ENCODE measurements around the gene CYTH1.
A peak's percentile ranks its signal among the peaks of the same experiment; 100 is the strongest.
"Not testable (repeated sequence)": the region's sequence is repeated elsewhere in the genome, so short reads cannot be mapped to it uniquely, and the experiment has no call there.

Gene CYTH1

DNA sequence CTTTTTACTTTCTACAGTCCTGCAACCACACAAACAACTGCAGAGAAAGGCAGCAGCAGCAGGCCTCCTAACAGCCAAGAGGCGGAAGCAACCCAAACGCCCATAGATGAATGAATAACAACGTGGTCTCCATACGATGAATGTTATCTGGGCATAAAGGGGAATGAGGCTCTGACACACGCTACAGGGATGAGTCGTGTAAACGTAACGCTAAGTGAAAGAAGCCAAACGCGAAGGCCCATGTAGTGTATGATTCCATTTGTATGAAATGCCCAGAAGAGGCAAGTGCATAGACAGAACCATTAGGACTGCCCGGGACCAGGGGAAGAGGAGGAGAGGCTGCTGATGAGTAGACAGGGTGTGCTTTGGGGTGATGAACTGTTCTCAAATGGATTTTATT is 110.1 kb downstream of the CYTH1 start:
- H3K36me3 ChIP-seq (ENCODE audit: control insufficient read depth in 2 of 2, insufficient read depth in 1 of 2, low read length in 2 of 2): peaks cover 0 to 37% of the 10 kb centered on the region in 2 experiments; a peak in 1 of 3 replicates
- H3K9me3 ChIP-seq (ENCODE audit: control insufficient read depth, insufficient read depth, low read depth, low read length): no peaks in the 10 kb centered on the region
- no peak overlapping the region for H3K27ac ChIP-seq (ENCODE audit: extremely low read depth, low read depth, low read length)
- TF ChIP-seq, protein P1, sequence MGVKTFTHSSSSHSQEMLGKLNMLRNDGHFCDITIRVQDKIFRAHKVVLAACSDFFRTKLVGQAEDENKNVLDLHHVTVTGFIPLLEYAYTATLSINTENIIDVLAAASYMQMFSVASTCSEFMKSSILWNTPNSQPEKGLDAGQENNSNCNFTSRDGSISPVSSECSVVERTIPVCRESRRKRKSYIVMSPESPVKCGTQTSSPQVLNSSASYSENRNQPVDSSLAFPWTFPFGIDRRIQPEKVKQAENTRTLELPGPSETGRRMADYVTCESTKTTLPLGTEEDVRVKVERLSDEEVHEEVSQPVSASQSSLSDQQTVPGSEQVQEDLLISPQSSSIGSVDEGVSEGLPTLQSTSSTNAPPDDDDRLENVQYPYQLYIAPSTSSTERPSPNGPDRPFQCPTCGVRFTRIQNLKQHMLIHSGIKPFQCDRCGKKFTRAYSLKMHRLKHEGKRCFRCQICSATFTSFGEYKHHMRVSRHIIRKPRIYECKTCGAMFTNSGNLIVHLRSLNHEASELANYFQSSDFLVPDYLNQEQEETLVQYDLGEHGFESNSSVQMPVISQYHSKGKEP (tag by site-specific recombination; IDR thresholded peaks at IDR 0.05): no peak
- TF ChIP-seq ZNF416 (tag by site-specific recombination; IDR thresholded peaks at IDR 0.05) (no peak), ZNF521 (tag by site-specific recombination; IDR thresholded peaks at IDR 0.05) (no peak), TCF7L2 (IDR thresholded peaks at IDR 0.05; ENCODE audit: borderline replicate concordance, low read depth, low read length) (no peak), ZNF76 (tag by site-specific recombination; IDR thresholded peaks at IDR 0.05; ENCODE audit: borderline replicate concordance, low read depth) (no peak)
- ChIA-PET CTCF (interaction anchor here (0.6 to 0.7 kb wide), 2 partner anchors 168 to 217 kb away, joined by 3 read pairs; no protein-coding TSS in a partner anchor), POLR2A (interaction anchor here (0.6 kb wide), 1 partner anchor 11 kb away, joined by 3 read pairs; no protein-coding TSS in a partner anchor)
- no peak overlapping the region for H3K4me3 ChIP-seq (ENCODE audit: low read depth, low read length)
- no peaks in the 10 kb centered on the region for H3K4me1 ChIP-seq (ENCODE audit: control insufficient read depth, insufficient read depth, low read length)

GRCh38 chr17:78671726-78672001 is 110.4 kb downstream of the CYTH1 start:
- H3K4me1 ChIP-seq (ENCODE audit: control insufficient read depth, insufficient read depth, low read length); H3K9me3 ChIP-seq (ENCODE audit: control insufficient read depth, insufficient read depth, low read depth, low read length); CTCF ChIA-PET; H3K4me3 ChIP-seq (ENCODE audit: low read depth, low read length); H3K27ac ChIP-seq (ENCODE audit: extremely low read depth, low read depth, low read length): not testable (repeated sequence)
- peaks cover 0 to 34% of the 10 kb centered on the region in 2 experiments; a peak in 1 of 3 replicates for H3K36me3 ChIP-seq (ENCODE audit: control insufficient read depth in 2 of 2, insufficient read depth in 1 of 2, low read length in 2 of 2)
- POLR2A ChIA-PET: interaction anchor here (0.6 kb wide), 1 partner anchor 10 kb away, joined by 3 read pairs; no protein-coding TSS in a partner anchor

DNA sequence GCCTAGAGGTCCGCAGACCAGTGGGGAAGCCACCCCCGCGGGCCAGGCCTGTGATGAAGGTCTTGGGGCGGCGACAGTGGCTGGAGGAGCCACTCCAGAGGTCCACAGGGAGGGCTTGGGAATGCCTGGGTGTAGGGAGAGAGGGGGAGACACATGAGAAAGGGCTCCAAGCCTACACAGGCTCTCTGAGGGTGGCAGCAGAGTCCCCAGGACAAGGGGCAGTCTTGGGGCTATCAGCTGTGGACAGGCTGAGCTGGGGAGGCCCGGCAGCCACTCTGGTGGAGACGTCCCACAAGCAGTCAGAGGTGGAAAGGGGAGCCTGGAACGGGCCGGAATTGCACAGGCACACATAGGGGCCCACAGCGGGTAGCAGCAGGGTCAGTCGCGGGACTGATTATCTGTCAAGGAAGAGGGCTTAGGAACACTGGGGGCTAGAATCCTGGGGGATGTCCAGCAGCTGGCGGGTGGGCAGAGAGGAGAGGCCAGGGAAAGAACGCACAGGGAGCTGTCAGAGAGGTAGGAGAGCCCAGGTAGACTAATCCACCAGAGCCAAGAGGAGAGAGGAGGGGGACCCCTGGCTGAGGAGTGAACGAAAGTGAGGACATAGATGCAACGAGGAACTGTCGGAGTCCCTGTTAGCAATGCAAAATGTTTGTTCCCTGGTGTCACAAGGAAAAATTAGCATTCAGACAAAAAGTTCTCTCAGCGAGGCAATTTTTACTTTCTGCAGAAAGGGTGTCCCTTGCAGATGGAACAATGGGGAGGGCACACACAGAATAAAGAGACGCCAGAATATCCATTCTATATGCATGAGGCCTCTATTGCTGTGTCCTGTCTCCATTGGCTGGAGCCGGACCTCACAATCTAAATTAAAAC is 111.0 kb downstream of the CYTH1 start:
- Histone ChIP-seq H3K4me1 (ENCODE audit: control insufficient read depth, insufficient read depth, low read length) (peaks cover 2% of the 10 kb centered on the region), H3K27ac (ENCODE audit: extremely low read depth, low read depth, low read length) (no peak overlapping the region), H3K36me3 (ENCODE audit: control insufficient read depth in 2 of 2, insufficient read depth in 1 of 2, low read length in 2 of 2) (peaks cover 0 to 28% of the 10 kb centered on the region in 2 experiments; a peak in 1 of 3 replicates), H3K9me3 (ENCODE audit: control insufficient read depth, insufficient read depth, low read depth, low read length) (no peaks in the 10 kb centered on the region), H3K4me3 (ENCODE audit: low read depth, low read length) (no peak overlapping the region)
- POLR2A ChIA-PET: interaction anchor here (0.6 kb wide), 1 partner anchor 1486 kb away, joined by 3 read pairs; no protein-coding TSS in a partner anchor
- no peak for TF ChIP-seq ZNF555 (tag by site-specific recombination; conservative IDR thresholded peaks at IDR 0.05)
- no peak for TF ChIP-seq FEZF1 (tag by site-specific recombination; IDR thresholded peaks at IDR 0.05)
- TF ChIP-seq PRDM1 (tag by site-specific recombination; IDR thresholded peaks at IDR 0.05): no peak
- TF ChIP-seq ZNF629 (tag by site-specific recombination; IDR thresholded peaks at IDR 0.05): no peak
- TF ChIP-seq GLIS2 (tag by site-specific recombination; IDR thresholded peaks at IDR 0.05): no peak
- TF ChIP-seq BCL11B (tag by site-specific recombination; IDR thresholded peaks at IDR 0.05; ENCODE audit: low read depth): no peak
- TF ChIP-seq ZNF596 (tag by site-specific recombination; IDR thresholded peaks at IDR 0.05): no peak
- no peak for TF ChIP-seq ZNF266 (tag by site-specific recombination; IDR thresholded peaks at IDR 0.05; ENCODE audit: low read depth)
- no peak for TF ChIP-seq ZFP41 (tag by site-specific recombination; IDR thresholded peaks at IDR 0.05; ENCODE audit: borderline replicate concordance)
- CTCF ChIA-PET: no interaction called here

- H3K4me1 ChIP-seq (ENCODE audit: control insufficient read depth, insufficient read depth, low read length): peaks cover 12% of the 10 kb centered on the region
- ChIA-PET CTCF (no interaction called here), POLR2A (interaction anchor here (0.6 kb wide), 1 partner anchor 1485 kb away, joined by 3 read pairs; no protein-coding TSS in a partner anchor)
- no peak for TF ChIP-seq GLIS2 (tag by site-specific recombination; IDR thresholded peaks at IDR 0.05)
- TF ChIP-seq, protein P2, sequence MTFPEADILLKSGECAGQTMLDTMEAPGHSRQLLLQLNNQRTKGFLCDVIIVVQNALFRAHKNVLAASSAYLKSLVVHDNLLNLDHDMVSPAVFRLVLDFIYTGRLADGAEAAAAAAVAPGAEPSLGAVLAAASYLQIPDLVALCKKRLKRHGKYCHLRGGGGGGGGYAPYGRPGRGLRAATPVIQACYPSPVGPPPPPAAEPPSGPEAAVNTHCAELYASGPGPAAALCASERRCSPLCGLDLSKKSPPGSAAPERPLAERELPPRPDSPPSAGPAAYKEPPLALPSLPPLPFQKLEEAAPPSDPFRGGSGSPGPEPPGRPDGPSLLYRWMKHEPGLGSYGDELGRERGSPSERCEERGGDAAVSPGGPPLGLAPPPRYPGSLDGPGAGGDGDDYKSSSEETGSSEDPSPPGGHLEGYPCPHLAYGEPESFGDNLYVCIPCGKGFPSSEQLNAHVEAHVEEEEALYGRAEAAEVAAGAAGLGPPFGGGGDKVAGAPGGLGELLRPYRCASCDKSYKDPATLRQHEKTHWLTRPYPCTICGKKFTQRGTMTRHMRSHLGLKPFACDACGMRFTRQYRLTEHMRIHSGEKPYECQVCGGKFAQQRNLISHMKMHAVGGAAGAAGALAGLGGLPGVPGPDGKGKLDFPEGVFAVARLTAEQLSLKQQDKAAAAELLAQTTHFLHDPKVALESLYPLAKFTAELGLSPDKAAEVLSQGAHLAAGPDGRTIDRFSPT (tag by site-specific recombination; IDR thresholded peaks at IDR 0.05): no peak
- TF ChIP-seq ZNF677 (tag by site-specific recombination; IDR thresholded peaks at IDR 0.05): peak; percentile 94
- TF ChIP-seq, protein P3, sequence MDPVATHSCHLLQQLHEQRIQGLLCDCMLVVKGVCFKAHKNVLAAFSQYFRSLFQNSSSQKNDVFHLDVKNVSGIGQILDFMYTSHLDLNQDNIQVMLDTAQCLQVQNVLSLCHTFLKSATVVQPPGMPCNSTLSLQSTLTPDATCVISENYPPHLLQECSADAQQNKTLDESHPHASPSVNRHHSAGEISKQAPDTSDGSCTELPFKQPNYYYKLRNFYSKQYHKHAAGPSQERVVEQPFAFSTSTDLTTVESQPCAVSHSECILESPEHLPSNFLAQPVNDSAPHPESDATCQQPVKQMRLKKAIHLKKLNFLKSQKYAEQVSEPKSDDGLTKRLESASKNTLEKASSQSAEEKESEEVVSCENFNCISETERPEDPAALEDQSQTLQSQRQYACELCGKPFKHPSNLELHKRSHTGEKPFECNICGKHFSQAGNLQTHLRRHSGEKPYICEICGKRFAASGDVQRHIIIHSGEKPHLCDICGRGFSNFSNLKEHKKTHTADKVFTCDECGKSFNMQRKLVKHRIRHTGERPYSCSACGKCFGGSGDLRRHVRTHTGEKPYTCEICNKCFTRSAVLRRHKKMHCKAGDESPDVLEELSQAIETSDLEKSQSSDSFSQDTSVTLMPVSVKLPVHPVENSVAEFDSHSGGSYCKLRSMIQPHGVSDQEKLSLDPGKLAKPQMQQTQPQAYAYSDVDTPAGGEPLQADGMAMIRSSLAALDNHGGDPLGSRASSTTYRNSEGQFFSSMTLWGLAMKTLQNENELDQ (tag by site-specific recombination; IDR thresholded peaks at IDR 0.05; ENCODE audit: low read depth): no peak
- TF ChIP-seq ZNF391 (tag by site-specific recombination; IDR thresholded peaks at IDR 0.05; ENCODE audit: borderline replicate concordance, low read depth): no peak
- no peak for TF ChIP-seq ZNF514 (tag by site-specific recombination; IDR thresholded peaks at IDR 0.05)
- no peak overlapping the region for H3K27ac ChIP-seq (ENCODE audit: extremely low read depth, low read depth, low read length)
- no peak overlapping the region for H3K4me3 ChIP-seq (ENCODE audit: low read depth, low read length)
- peaks cover 0 to 18% of the 10 kb centered on the region in 2 experiments; a peak in 1 of 3 replicates for H3K36me3 ChIP-seq (ENCODE audit: control insufficient read depth in 2 of 2, insufficient read depth in 1 of 2, low read length in 2 of 2)
- H3K9me3 ChIP-seq (ENCODE audit: control insufficient read depth, insufficient read depth, low read depth, low read length): no peaks in the 10 kb centered on the region
Measured at GRCh38 chr17:78669975-78670518, 112.0 kb downstream of the CYTH1 start.

Data from HEK293 (cell line).